Trophoblast cell (in vitro differentiated cells and primary cell): Measurements from ENCODE around the gene MYB.
A peak's percentile ranks its signal among the peaks of the same experiment; 100 is the strongest.

Experiments
- DNase-seq, 2 donors: peaks; one replicate each; pipeline ENCODE4 v3.0.0-alpha.2; 2016
- H2AFZ ChIP-seq: 2 replicates; pipeline ENCODE4 v1.6.1; 2013; ENCODE audit warnings: low read length, moderate library complexity, mild to moderate bottlenecking; ENCODE audit not compliant: insufficient read depth, poor library complexity
- H2AK5ac ChIP-seq: 2 replicates; pipeline ENCODE4 v1.6.1; 2013; ENCODE audit warnings: mild to moderate bottlenecking, low read length
- H2BK120ac ChIP-seq: 2 replicates; pipeline ENCODE4 v1.6.1; 2013; ENCODE audit warnings: low read length, mild to moderate bottlenecking, moderate library complexity; ENCODE audit not compliant: insufficient read depth, poor library complexity
- H2BK12ac ChIP-seq: 2 replicates; pipeline ENCODE4 v1.6.1; 2013; ENCODE audit warnings: mild to moderate bottlenecking, low read length, moderate library complexity
- H2BK5ac ChIP-seq: 2 replicates; pipeline ENCODE4 v1.6.1; 2013; ENCODE audit warnings: low read length, low read depth, moderate library complexity, mild to moderate bottlenecking; ENCODE audit not compliant: poor library complexity
- H3K14ac ChIP-seq: 2 replicates; pipeline ENCODE4 v1.6.1; 2013; ENCODE audit warnings: mild to moderate bottlenecking, low read length
- H3K18ac ChIP-seq: 2 replicates; pipeline ENCODE4 v1.6.1; 2013; ENCODE audit warnings: mild to moderate bottlenecking, low read length
- H3K23ac ChIP-seq: 2 replicates; pipeline ENCODE4 v1.6.1; 2013; ENCODE audit warnings: low read length
- H3K27ac ChIP-seq: 2 replicates; pipeline ENCODE4 v1.5.1; 2013; ENCODE audit warnings: low read depth, mild to moderate bottlenecking, inconsistent platforms, low read length, moderate library complexity
- H3K27me3 ChIP-seq: 2 replicates; pipeline ENCODE4 v1.6.1; 2013; ENCODE audit warnings: inconsistent platforms, mild to moderate bottlenecking, low read length, moderate library complexity; ENCODE audit not compliant: insufficient read depth
- H3K36me3 ChIP-seq, 2 experiments: 1 replicate in 1 of 2; 2 replicates in 1 of 2; pipeline ENCODE4 v1.6.1; 2013; ENCODE audit warnings: low read length in 2 of 2, mild to moderate bottlenecking in 2 of 2, moderate library complexity in 1 of 2; ENCODE audit not compliant: insufficient read depth in 2 of 2, control insufficient read depth in 1 of 2
- H3K4ac ChIP-seq: 2 replicates; pipeline ENCODE4 v1.6.1; 2013; ENCODE audit warnings: low read depth, mild to moderate bottlenecking, low read length, moderate library complexity
- H3K4me1 ChIP-seq, 2 experiments: 1 replicate in 1 of 2; 2 replicates in 1 of 2; pipeline ENCODE4 v1.6.1; 2013; ENCODE audit warnings: low read length in 2 of 2, mild to moderate bottlenecking in 2 of 2, moderate library complexity in 1 of 2; ENCODE audit not compliant: insufficient read depth in 2 of 2, control insufficient read depth in 1 of 2
- H3K4me2 ChIP-seq: 2 replicates; pipeline ENCODE4 v1.6.1; 2013; ENCODE audit warnings: inconsistent platforms, mild to moderate bottlenecking, low read length, moderate library complexity
- H3K4me3 ChIP-seq: 2 replicates; pipeline ENCODE4 v1.5.1; 2013; ENCODE audit warnings: mild to moderate bottlenecking, low read depth, low read length, inconsistent platforms
- H3K79me1 ChIP-seq: one replicate; pipeline ENCODE4 v1.6.1; 2013; ENCODE audit warnings: low read length
- H3K79me2 ChIP-seq: 2 replicates; pipeline ENCODE4 v1.6.1; 2013; ENCODE audit warnings: low read length, mild to moderate bottlenecking; ENCODE audit not compliant: control insufficient read depth, insufficient read depth, poor library complexity
- H3K9ac ChIP-seq: 2 replicates; pipeline ENCODE4 v1.6.1; 2013; ENCODE audit warnings: mild to moderate bottlenecking, low read length
- H3K9me3 ChIP-seq: 2 replicates; pipeline ENCODE4 v1.6.1; 2013; ENCODE audit warnings: low read depth, mild to moderate bottlenecking, control low read depth, inconsistent platforms, low read length; ENCODE audit not compliant: insufficient read depth
- H4K12ac ChIP-seq: 2 replicates; pipeline ENCODE4 v1.6.1; 2013; ENCODE audit warnings: low read depth, mild to moderate bottlenecking, low read length, moderate library complexity
- H4K8ac ChIP-seq: 2 replicates; pipeline ENCODE4 v1.6.1; 2013; ENCODE audit warnings: low read depth, mild to moderate bottlenecking, low read length, moderate library complexity
- H4K91ac ChIP-seq: one replicate; pipeline ENCODE4 v1.6.1; 2013; ENCODE audit warnings: low read depth, mild to moderate bottlenecking, low read length, moderate library complexity
- WGBS: extraction: QIAGEN DNeasy Blood & Tissue Kit; methylation state at CpG from one replicate; pipeline ENCODE4 v1.1.7; 2013; ENCODE audit warnings: missing lambda C conversion rate; ENCODE audit not compliant: insufficient read length, insufficient coverage; ENCODE audit errors: extremely low coverage; 5-methylcytosine and 5-hydroxymethylcytosine counted together

MYB gene

GRCh38 chr6:135211306-135211702 is 30.2 kb downstream of the MYB start:
- Histone ChIP-seq H2AK5ac (no peak overlapping the region), H3K79me1 (no peaks in the 10 kb centered on the region), H3K4me2 (no peak overlapping the region), H3K9ac (no peak overlapping the region), H3K23ac (no peak overlapping the region), H3K4me3 (no peak overlapping the region), H2AFZ (no peak overlapping the region), H3K79me2 (no peaks in the 10 kb centered on the region), H4K8ac (no peak overlapping the region), H3K9me3 (peaks cover 2% of the 10 kb centered on the region), H2BK5ac (no peak overlapping the region), H2BK12ac (no peak overlapping the region), H3K27me3 (no peaks in the 10 kb centered on the region), H3K4me1 (no peaks in the 10 kb centered on the region), H3K27ac (no peak overlapping the region), H3K14ac (no peak overlapping the region), H4K12ac (no peak overlapping the region), H3K4ac (no peak overlapping the region), H3K36me3 (no peaks in the 10 kb centered on the region), H4K91ac (no peak overlapping the region), H2BK120ac (no peak overlapping the region), H3K18ac (no peak overlapping the region)
- no peak for DNase-seq
- no CpG with 5 or more reads among the region's 2 CpGs for WGBS

- DNase-seq = no peak
- H4K8ac ChIP-seq = no peak overlapping the region
- H3K14ac ChIP-seq = no peak overlapping the region
- H3K4me1 ChIP-seq = no peaks in the 10 kb centered on the region
- no peak overlapping the region for H3K18ac ChIP-seq
- H3K27ac ChIP-seq = no peak overlapping the region
- no peak overlapping the region for H4K12ac ChIP-seq
- H3K9me3 ChIP-seq = peaks cover 2% of the 10 kb centered on the region
- H3K23ac ChIP-seq = no peak overlapping the region
- H2AFZ ChIP-seq = no peak overlapping the region
- no peak overlapping the region for H2BK120ac ChIP-seq
- H3K79me2 ChIP-seq = no peaks in the 10 kb centered on the region
- H2AK5ac ChIP-seq = no peak overlapping the region
- H3K4me2 ChIP-seq = no peak overlapping the region
- H3K36me3 ChIP-seq = no peaks in the 10 kb centered on the region
- H2BK12ac ChIP-seq = no peak overlapping the region
- H3K9ac ChIP-seq = no peak overlapping the region
- H3K79me1 ChIP-seq = no peaks in the 10 kb centered on the region
- H3K27me3 ChIP-seq = no peaks in the 10 kb centered on the region
- H3K4ac ChIP-seq = no peak overlapping the region
- H4K91ac ChIP-seq = no peak overlapping the region
- no peak overlapping the region for H3K4me3 ChIP-seq
- no CpG with 5 or more reads among the region's 3 CpGs for WGBS
- H2BK5ac ChIP-seq = no peak overlapping the region
These were observed 31.1 kb downstream of the MYB start for GRCh38 chr6:135212020-135212806.

DNA sequence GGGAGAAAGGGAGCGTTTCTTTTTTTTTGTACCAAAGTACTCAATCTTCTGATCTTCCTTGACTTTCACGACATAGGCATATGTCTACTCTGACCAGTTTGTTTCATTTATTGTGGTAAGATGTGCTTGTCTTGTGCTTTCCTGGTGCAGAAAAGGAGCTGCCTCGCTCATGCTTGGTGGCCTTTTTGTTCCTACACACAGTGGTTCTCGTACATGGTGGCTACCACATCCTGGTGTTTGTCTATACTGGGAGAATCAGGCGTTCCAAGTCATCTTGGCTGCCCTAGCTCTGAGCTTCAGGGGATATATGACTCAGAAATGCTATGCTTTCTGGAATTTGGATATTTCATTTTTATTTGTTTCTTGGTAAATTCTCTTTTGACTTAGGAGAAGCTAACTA is 31.8 kb downstream of the MYB start:
- WGBS = no CpG with 5 or more reads among the region's 5 CpGs
- no peak overlapping the region for H3K23ac ChIP-seq
- H4K12ac ChIP-seq = no peak overlapping the region
- no peak overlapping the region for H2BK5ac ChIP-seq
- no peaks in the 10 kb centered on the region for H3K4me1 ChIP-seq
- H4K91ac ChIP-seq = no peak overlapping the region
- no peak overlapping the region for H3K4me2 ChIP-seq
- H3K79me2 ChIP-seq = no peaks in the 10 kb centered on the region
- H3K27ac ChIP-seq = no peak overlapping the region
- no peaks in the 10 kb centered on the region for H3K36me3 ChIP-seq
- no peak overlapping the region for H2AFZ ChIP-seq
- peaks cover 2% of the 10 kb centered on the region for H3K9me3 ChIP-seq
- H2BK120ac ChIP-seq = no peak overlapping the region
- H3K4me3 ChIP-seq = no peak overlapping the region
- H3K79me1 ChIP-seq = no peaks in the 10 kb centered on the region
- H3K18ac ChIP-seq = no peak overlapping the region
- no peak overlapping the region for H3K9ac ChIP-seq
- no peak overlapping the region for H2BK12ac ChIP-seq
- H2AK5ac ChIP-seq = no peak overlapping the region
- DNase-seq = peak in 1 of 2 donors; percentile 55
- no peak overlapping the region for H3K4ac ChIP-seq
- no peak overlapping the region for H4K8ac ChIP-seq
- H3K14ac ChIP-seq = no peak overlapping the region
- no peaks in the 10 kb centered on the region for H3K27me3 ChIP-seq

- Histone ChIP-seq H3K23ac (no peak overlapping the region), H4K8ac (no peak overlapping the region), H3K4me3 (no peak overlapping the region), H3K18ac (no peak overlapping the region), H3K27me3 (no peaks in the 10 kb centered on the region), H4K91ac (no peak overlapping the region), H3K9ac (no peak overlapping the region), H3K14ac (no peak overlapping the region), H2AFZ (no peak overlapping the region), H3K79me2 (no peaks in the 10 kb centered on the region), H3K9me3 (peaks cover 2% of the 10 kb centered on the region), H3K4me2 (no peak overlapping the region), H2BK12ac (no peak overlapping the region), H2BK120ac (no peak overlapping the region), H3K36me3 (no peaks in the 10 kb centered on the region), H3K27ac (no peak overlapping the region), H3K79me1 (no peaks in the 10 kb centered on the region), H3K4ac (no peak overlapping the region), H2AK5ac (no peak overlapping the region), H4K12ac (no peak overlapping the region), H3K4me1 (no peaks in the 10 kb centered on the region), H2BK5ac (no peak overlapping the region)
- no peak for DNase-seq
- no CpG with 5 or more reads among the region's 4 CpGs for WGBS
These were observed 32.5 kb downstream of the MYB start for GRCh38 chr6:135213616-135214015.
